MM.1S (cell line): ENCODE results near the gene AGXT.

Experiments used
- DNase-seq: peaks from one replicate; pipeline ENCODE4 v3.0.0-alpha.2; 2015
- H2AFZ ChIP-seq: fragments of 300-600 bp; sonication (generic); 2 replicates; pipeline ENCODE4 v1.6.0; 2016; ENCODE audit warnings: antibody characterized with exemption, low read length
- H3F3A ChIP-seq: fragments of 300-600 bp; sonication (generic); 2 replicates; pipeline ENCODE4 v1.6.1; 2016; ENCODE audit warnings: mild to moderate bottlenecking, antibody characterized with exemption, low read length, moderate library complexity, mixed read lengths; ENCODE audit not compliant: insufficient read depth
- H3K27ac ChIP-seq: fragments of 300-600 bp; sonication (generic); 2 replicates; pipeline ENCODE4 v1.5.1; 2016; ENCODE audit warnings: mild to moderate bottlenecking, low read length
- H3K27me3 ChIP-seq: fragments of 300-600 bp; sonication (generic); replicated peaks from 2 replicates; pipeline ENCODE4 v1.6.0; 2016; ENCODE audit warnings: low read length; ENCODE audit not compliant: insufficient read depth
- H3K36me3 ChIP-seq: fragments of 300-600 bp; sonication (generic); replicated peaks from 2 replicates; pipeline ENCODE4 v1.6.1; 2016; ENCODE audit warnings: mild to moderate bottlenecking, low read length, mixed read lengths; ENCODE audit not compliant: insufficient read depth
- H3K4me1 ChIP-seq: fragments of 300-600 bp; sonication (generic); 2 replicates; pipeline ENCODE4 v1.6.1; 2016; ENCODE audit warnings: low read length, mixed read lengths
- H3K4me2 ChIP-seq: fragments of 300-600 bp; sonication (generic); 2 replicates; pipeline ENCODE4 v1.6.0; 2016; ENCODE audit warnings: low read depth, low read length
- H3K4me3 ChIP-seq: fragments of 300-600 bp; sonication (generic); 2 replicates; pipeline ENCODE4 v1.5.1; 2016; ENCODE audit warnings: low read length, mixed read lengths
- H3K79me2 ChIP-seq: fragments of 300-600 bp; sonication (generic); 2 replicates; pipeline ENCODE4 v1.6.1; 2016; ENCODE audit warnings: mixed run types, low read length, mixed read lengths
- H3K9ac ChIP-seq: fragments of 300-600 bp; sonication (generic); 2 replicates; pipeline ENCODE4 v1.6.1; 2016; ENCODE audit warnings: low read length, mixed read lengths
- H3K9me2 ChIP-seq: fragments of 300-600 bp; sonication (generic); replicated peaks from 2 replicates; pipeline ENCODE4 v1.6.1; 2016; ENCODE audit warnings: mild to moderate bottlenecking, low read length, mixed read lengths; ENCODE audit not compliant: insufficient read depth
- H3K9me3 ChIP-seq: fragments of 300-600 bp; sonication (generic); replicated peaks from 2 replicates; pipeline ENCODE4 v1.6.1; 2016; ENCODE audit warnings: mild to moderate bottlenecking, low read length, mixed read lengths; ENCODE audit not compliant: insufficient read depth
- H4K20me1 ChIP-seq: fragments of 300-600 bp; sonication (generic); 2 replicates; pipeline ENCODE4 v1.6.1; 2016; ENCODE audit warnings: mild to moderate bottlenecking, low read length, moderate library complexity, mixed read lengths; ENCODE audit not compliant: insufficient read depth
- CTCF ChIP-seq: fragments of 300-600 bp; sonication (generic); IDR thresholded peaks from 2 replicates; pipeline ENCODE4 v1.5.1; 2016; ENCODE audit warnings: antibody characterized with exemption, low read length, mixed read lengths
- EZH2 ChIP-seq: fragments of 300-600 bp; sonication (generic); optimal IDR thresholded peaks from 2 replicates; pipeline ENCODE3; 2017; ENCODE audit warnings: low read depth, mild to moderate bottlenecking, antibody characterized with exemption, low read length, mixed read lengths
- EZH2phosphoT487 ChIP-seq: fragments of 300-600 bp; sonication (generic); IDR thresholded peaks from 2 replicates; pipeline ENCODE4 v1.6.1; 2018; ENCODE audit warnings: antibody characterized with exemption, low read length

Gene AGXT

GRCh38 chr2:240864475-240864874 lies 4.1 kb upstream of the AGXT start:
- Histone ChIP-seq H3F3A (no peaks in the 10 kb centered on the region), H4K20me1 (no peaks in the 10 kb centered on the region), H3K79me2 (no peaks in the 10 kb centered on the region), H3K9ac (no peak overlapping the region), H3K36me3 (no peaks in the 10 kb centered on the region), H3K27ac (no peak overlapping the region), H3K9me3 (no peaks in the 10 kb centered on the region), H3K4me3 (no peak overlapping the region), H3K9me2 (no peaks in the 10 kb centered on the region), H3K4me2 (no peak overlapping the region), H3K27me3 (peaks cover 72% of the 10 kb centered on the region), H2AFZ (no peak overlapping the region), H3K4me1 (no peaks in the 10 kb centered on the region)
- no peak for DNase-seq
- no peak for TF ChIP-seq EZH2phosphoT487
- TF ChIP-seq CTCF: no peak

- Histone ChIP-seq H2AFZ (no peak overlapping the region), H3K9me2 (no peaks in the 10 kb centered on the region), H3K4me1 (no peaks in the 10 kb centered on the region), H3K4me3 (no peak overlapping the region), H3K9ac (no peak overlapping the region), H3K4me2 (no peak overlapping the region), H4K20me1 (no peaks in the 10 kb centered on the region), H3K9me3 (no peaks in the 10 kb centered on the region), H3F3A (no peaks in the 10 kb centered on the region), H3K79me2 (no peaks in the 10 kb centered on the region), H3K27ac (no peak overlapping the region), H3K27me3 (peaks cover 71% of the 10 kb centered on the region), H3K36me3 (no peaks in the 10 kb centered on the region)
- no peak for DNase-seq
- TF ChIP-seq CTCF: no peak
- TF ChIP-seq EZH2phosphoT487: no peak
- no peak for TF ChIP-seq EZH2
These were observed 3.2 kb upstream of the AGXT start for GRCh38 chr2:240865391-240865790.

GRCh38 chr2:240869109-240869955 lies 708 bp downstream of the AGXT start:
- Histone ChIP-seq H3K9me2 (no peaks in the 10 kb centered on the region), H2AFZ (no peak overlapping the region)

More at GRCh38 chr2:240869109-240869955, 708 bp downstream of the AGXT start:
- H3K4me3 ChIP-seq: no peak overlapping the region
- H3K36me3 ChIP-seq: no peaks in the 10 kb centered on the region
- H3K27me3 ChIP-seq: peaks cover 79% of the 10 kb centered on the region
- no peaks in the 10 kb centered on the region for H3F3A ChIP-seq
- no peaks in the 10 kb centered on the region for H3K4me1 ChIP-seq
- H3K4me2 ChIP-seq: no peak overlapping the region
- no peaks in the 10 kb centered on the region for H3K79me2 ChIP-seq
- DNase-seq: no peak
- H4K20me1 ChIP-seq: no peaks in the 10 kb centered on the region
- no peak overlapping the region for H3K27ac ChIP-seq
- H3K9ac ChIP-seq: no peak overlapping the region
- H3K9me3 ChIP-seq: no peaks in the 10 kb centered on the region
- TF ChIP-seq CTCF: no peak
- no peak for TF ChIP-seq EZH2
- no peak for TF ChIP-seq EZH2phosphoT487
